ENCODE data around the gene FOXJ2. TPM values are rescaled to one million over a fixed set of nuclear protein-coding genes. Genes with fewer than 3 reads are reported as not detected.
A peak's percentile ranks its signal among the peaks of the same experiment; 100 is the strongest.
"Not testable (repeated sequence)": the region's sequence is repeated elsewhere in the genome, so short reads cannot be mapped to it uniquely, and the experiment has no call there.

The FOXJ2 gene
- total RNA-seq, 2 donors from 2014 or later: 16.2 to 17.2 TPM

GRCh38 chr12:8087666-8088065, 55.1 kb downstream of the FOXJ2 start:
- Mint-ChIP-seq H3K9me3 (no peaks in the 10 kb centered on the region), H3K4me3 (peak overlapping the region; percentile 86), H3K27ac (peak overlapping the region; percentile 84 to 85), H3K27me3 (no peaks in the 10 kb centered on the region), H3K36me3 (peaks cover 22% of the 10 kb centered on the region), H3K4me1 (ENCODE audit: low read depth in 2 of 2) (peaks cover 34 to 46% of the 10 kb centered on the region in 2 donors)
- no peak for DNase-seq (ENCODE audit: low spot score)
- no peak for ATAC-seq

GRCh38 chr12:8088574-8088973, 56.1 kb downstream of the FOXJ2 start:
- Mint-ChIP-seq H3K4me3 (peak overlapping the region; percentile 86), H3K27ac (peak overlapping the region; percentile 84 to 85), H3K27me3 (no peaks in the 10 kb centered on the region), H3K9me3 (no peaks in the 10 kb centered on the region), H3K4me1 (ENCODE audit: low read depth in 2 of 2) (peaks cover 29 to 38% of the 10 kb centered on the region in 2 donors), H3K36me3 (peaks cover 25% of the 10 kb centered on the region)
- DNase-seq (ENCODE audit: low spot score) (peak; percentile 63), ATAC-seq (peak; percentile 87 to 93)

DNA sequence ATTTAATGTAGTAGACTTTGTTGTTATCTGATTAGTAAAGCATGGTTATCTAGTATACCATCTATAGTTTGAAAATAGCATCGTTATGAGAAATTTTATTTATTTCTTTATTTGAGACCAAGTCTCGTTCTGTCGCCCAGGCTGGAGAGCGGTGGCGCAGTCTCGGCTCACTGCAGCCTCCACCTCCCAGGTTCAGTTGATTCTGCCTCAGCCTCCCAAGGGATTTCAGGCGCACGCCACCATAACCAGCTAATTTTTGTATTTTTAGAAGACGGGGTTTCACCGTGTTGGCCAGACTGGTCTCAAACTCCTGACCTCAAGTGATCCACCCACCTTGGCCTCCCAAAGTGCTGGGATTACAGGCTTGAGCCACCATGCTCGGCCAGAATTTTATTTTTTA, 56.8 kb downstream of the FOXJ2 start:
- Mint-ChIP-seq H3K36me3 (peaks cover 25% of the 10 kb centered on the region), H3K27ac (peak overlapping the region; percentile 84 to 85), H3K4me1 (ENCODE audit: low read depth in 2 of 2) (peaks cover 24 to 32% of the 10 kb centered on the region in 2 donors), H3K4me3 (peak overlapping the region; percentile 86)
- not testable (repeated sequence) for ATAC-seq; H3K9me3 Mint-ChIP-seq; DNase-seq (ENCODE audit: low spot score); H3K27me3 Mint-ChIP-seq

GRCh38 chr12:8089716-8090115, 57.2 kb downstream of the FOXJ2 start:
- H3K4me3 Mint-ChIP-seq: no peak overlapping the region
- no peaks in the 10 kb centered on the region for H3K27me3 Mint-ChIP-seq
- ATAC-seq: no peak
- no peak for DNase-seq (ENCODE audit: low spot score)
- H3K9me3 Mint-ChIP-seq: no peaks in the 10 kb centered on the region
- H3K4me1 Mint-ChIP-seq (ENCODE audit: low read depth in 2 of 2): peaks cover 19 to 28% of the 10 kb centered on the region in 2 donors
- peak overlapping the region in 1 of 2 donors; percentile 84 for H3K27ac Mint-ChIP-seq
- H3K36me3 Mint-ChIP-seq: peaks cover 28% of the 10 kb centered on the region

- ATAC-seq (no peak), DNase-seq (ENCODE audit: low spot score) (no peak)
- Mint-ChIP-seq H3K4me3 (no peak overlapping the region), H3K9me3 (no peaks in the 10 kb centered on the region), H3K27ac (peak overlapping the region in 1 of 2 donors; percentile 17), H3K36me3 (peaks cover 43% of the 10 kb centered on the region), H3K4me1 (ENCODE audit: low read depth in 2 of 2) (peaks cover 9 to 10% of the 10 kb centered on the region in 2 donors), H3K27me3 (no peaks in the 10 kb centered on the region)
These were observed 60.8 kb downstream of the FOXJ2 start for GRCh38 chr12:8093291-8093690.

DNA sequence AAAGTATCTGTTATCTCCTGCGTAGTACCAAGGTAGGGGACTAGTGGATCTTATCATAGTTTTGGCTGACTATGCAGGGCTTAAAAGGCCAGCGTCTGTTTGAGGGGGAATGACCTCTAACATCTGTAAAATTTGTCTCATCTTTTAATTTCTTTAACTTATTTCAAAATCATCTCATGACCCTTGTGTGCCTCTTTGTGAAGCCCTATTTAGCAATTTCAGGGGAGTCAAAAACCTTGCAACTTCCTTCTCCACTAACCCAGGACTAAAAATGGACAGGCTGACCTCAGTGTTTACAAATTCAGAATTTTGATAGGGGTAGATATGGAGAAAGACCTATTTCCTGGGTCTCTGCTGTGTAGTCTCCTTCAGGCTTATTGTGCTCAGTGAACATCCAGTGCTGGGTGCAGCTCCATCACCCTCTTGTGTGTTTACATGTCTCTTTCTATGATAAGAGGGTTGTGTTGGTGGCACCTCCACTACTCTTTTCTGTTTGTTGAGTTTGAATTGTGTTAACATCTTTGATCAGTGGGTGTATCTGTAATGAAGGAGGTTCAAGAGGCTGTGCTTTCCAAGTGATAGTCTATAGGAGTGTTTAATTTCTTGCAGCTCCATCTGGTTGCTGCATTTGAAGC, 63.9 kb downstream of the FOXJ2 start:
- no peaks in the 10 kb centered on the region for H3K9me3 Mint-ChIP-seq
- no peak overlapping the region for H3K4me3 Mint-ChIP-seq
- H3K27me3 Mint-ChIP-seq: no peaks in the 10 kb centered on the region
- H3K27ac Mint-ChIP-seq: no peak overlapping the region
- ATAC-seq (no peak), DNase-seq (ENCODE audit: low spot score) (no peak)
- peaks cover 0 to 2% of the 10 kb centered on the region in 2 donors for H3K4me1 Mint-ChIP-seq (ENCODE audit: low read depth in 2 of 2)
- peaks cover 41% of the 10 kb centered on the region for H3K36me3 Mint-ChIP-seq

GRCh38 chr12:8099235-8099634, 66.7 kb downstream of the FOXJ2 start:
- Mint-ChIP-seq H3K36me3 (peaks cover 25% of the 10 kb centered on the region), H3K27ac (no peak overlapping the region), H3K27me3 (no peaks in the 10 kb centered on the region), H3K4me1 (ENCODE audit: low read depth in 2 of 2) (no peaks in the 10 kb centered on the region), H3K4me3 (no peak overlapping the region), H3K9me3 (no peaks in the 10 kb centered on the region)
- DNase-seq (ENCODE audit: low spot score) (no peak), ATAC-seq (no peak)

Other genes starting within 250 kb of the FOXJ2 start
- gene NANOG, start 243.3 kb upstream of the FOXJ2 start, total RNA-seq: not detected
- gene SLC2A14, start 159.8 kb upstream of the FOXJ2 start, total RNA-seq: 10 to 100 TPM in 1 of 2 donors, not detected in 1; 10.3 TPM
- 100 to 1,000 TPM; 250 to 356 TPM for gene SLC2A3, start 96.5 kb upstream of the FOXJ2 start, total RNA-seq
- gene C3AR1, start 33.6 kb downstream of the FOXJ2 start, total RNA-seq: 1 to 10 TPM; 1.6 to 2.3 TPM
- gene NECAP1, start 49.6 kb downstream of the FOXJ2 start, total RNA-seq: 10 to 100 TPM; 33.8 to 42.2 TPM
- gene CLEC4A, start 90.9 kb downstream of the FOXJ2 start, total RNA-seq: 1 to 10 TPM in 1 of 2 donors, not detected in 1; 3.7 TPM
- not detected for gene ZNF705A, start 124.3 kb downstream of the FOXJ2 start, total RNA-seq
- under 1 TPM in 1 of 2 donors, not detected in 1; 0.36 TPM for gene FAM90A1, start 194.9 kb downstream of the FOXJ2 start, total RNA-seq

Data from natural killer cell treated with Interleukin-12 subunit alpha and Interleukin-12 subunit beta and Interleukin-15 and Interleukin-18, amount 100 ng/mL, for 72 hours (primary cell).